Activated T-helper 9 cell treated with anti-CD3 and anti-CD28 coated beads, Interleukin-2, amount 50 U/mL, for 16 hours (primary cell): ENCODE data around the gene SNRNP35.
"Not testable (repeated sequence)": the region's sequence is repeated elsewhere in the genome, so short reads cannot be mapped to it uniquely, and the experiment has no call there.

ENCODE experiments used
- DNase-seq: peaks from one replicate; pipeline ENCODE4 v3.0.0-alpha.2; 2020; ENCODE audit warnings: low read depth

The SNRNP35 gene

GRCh38 chr12:123457980-123458779 is at the start of gene SNRNP35:
Gene SNRNP35 (plus strand): TSS chr12:123458139. CDS start chr12:123465541, 7,402 bp downstream.
- peak; percentile 78 for DNase-seq

DNA sequence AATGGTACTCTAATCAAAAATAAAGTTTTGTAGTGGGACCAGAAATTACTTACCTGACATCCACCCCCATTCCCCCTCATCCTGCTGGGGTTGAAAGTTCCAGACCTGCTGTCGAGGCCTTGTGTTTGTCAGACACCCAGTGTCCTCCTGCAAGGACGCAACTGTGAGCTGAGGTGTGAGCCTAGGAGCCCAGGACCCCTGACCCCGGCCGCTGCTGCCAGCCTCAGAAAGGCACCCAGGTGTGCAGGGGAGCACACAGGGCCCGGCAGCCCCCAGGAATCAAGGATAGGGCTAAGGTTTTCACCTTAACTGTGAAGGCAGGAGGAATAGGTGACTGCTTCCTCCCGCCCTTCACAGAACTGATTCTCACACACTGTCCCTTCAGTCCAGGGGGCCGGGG is 49.3 kb upstream of the SNRNP35 start:
- DNase-seq: not testable (repeated sequence)

DNA sequence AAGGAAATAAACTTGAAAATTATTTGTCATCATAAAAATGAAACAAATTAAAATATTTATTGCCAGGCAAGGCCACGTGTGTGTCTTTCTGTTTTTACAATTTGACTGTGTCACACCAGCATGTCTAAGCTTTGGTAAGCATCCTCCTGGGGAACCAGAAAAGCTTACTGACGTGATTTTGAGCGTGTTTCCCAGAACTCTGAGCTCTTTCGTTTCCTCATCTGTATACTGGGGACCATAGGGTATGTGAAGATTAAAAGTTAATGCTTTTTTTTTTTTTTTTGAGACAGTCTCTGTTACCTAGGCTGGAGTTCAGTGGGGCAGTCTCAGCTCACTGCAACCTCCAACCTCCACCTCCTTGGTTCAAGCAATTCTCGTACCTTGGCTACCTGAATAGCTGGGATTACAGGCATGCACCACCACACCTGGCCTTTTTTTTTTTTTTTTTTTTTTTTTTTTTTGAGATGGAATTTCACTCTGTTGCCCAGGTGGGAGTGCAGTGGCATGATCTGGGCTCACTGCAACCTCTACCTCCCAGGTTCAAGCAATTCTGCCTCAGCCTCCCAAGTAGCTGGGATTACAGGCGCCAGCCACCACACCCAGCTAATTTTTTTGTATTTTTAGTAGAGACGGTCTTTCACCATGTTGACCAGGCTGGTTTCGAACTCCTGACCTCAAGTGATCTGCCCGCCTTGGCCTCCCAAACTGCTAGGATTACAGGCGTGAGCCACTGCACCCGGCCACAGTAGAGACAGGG is 48.5 kb upstream of the SNRNP35 start:
- DNase-seq: not testable (repeated sequence)

GRCh38 chr12:123410041-123410412 is 47.9 kb upstream of the SNRNP35 start:
- DNase-seq: no peak

- DNase-seq: no peak
Measured at GRCh38 chr12:123421314-123421713, 36.6 kb upstream of the SNRNP35 start.

DNA sequence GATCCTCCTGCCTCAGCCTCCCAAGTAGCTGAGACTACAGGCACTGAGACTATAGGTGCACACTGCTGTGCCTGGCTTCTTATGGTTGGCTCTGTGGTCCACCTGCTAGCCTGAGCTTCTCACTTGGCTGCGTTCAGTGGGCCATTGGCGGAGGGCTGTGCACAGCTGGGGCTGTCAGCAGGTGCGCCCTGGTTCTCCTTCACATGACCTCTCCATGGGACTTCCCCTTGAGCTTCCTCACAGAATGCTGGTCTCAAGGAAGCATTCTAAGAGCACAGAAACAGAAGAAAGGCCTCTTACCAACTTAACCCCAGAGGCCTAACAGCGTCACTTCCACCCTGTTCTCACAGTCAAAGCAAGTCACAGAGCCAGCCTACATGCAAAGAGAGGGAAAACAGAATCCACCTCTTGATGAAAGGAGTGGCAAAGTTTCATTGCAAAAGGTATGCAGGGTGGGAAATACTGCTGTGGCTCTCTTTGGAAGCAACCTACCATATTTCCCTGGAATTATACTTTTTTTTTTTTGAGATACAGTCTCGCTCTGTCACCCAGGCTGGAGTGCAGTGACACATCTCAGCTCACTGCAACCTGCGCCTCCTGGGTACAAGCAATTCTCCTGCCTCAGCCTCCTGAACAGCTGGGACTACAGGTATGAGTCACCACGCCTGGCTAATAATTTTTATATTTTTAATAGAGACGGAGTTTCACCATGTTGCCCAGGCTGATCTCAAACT is 30.7 kb upstream of the SNRNP35 start:
- DNase-seq: no peak

GRCh38 chr12:123428591-123428990 is 29.3 kb upstream of the SNRNP35 start:
- DNase-seq: no peak

DNA sequence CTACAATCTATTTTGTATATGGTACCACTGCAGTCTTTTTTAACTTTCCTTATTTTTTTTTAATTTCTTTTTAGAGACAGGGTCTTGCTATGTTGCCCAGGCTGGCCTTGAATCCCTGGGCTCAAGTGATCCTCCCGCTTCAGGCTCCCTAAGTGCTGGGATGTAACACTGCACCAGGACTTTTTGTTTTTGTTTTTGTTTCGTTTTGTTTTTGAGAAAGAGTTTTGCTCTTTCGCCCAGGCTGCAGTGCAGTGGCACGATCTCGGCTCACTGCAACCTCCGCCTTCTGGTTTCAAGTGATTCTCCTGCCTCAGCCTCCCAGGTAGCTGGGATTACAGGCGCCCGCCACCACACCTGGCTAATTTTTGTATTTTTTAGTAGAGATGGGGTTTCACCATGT is 28.8 kb upstream of the SNRNP35 start:
- DNase-seq: not testable (repeated sequence)

- peak; percentile 36 for DNase-seq
Measured at GRCh38 chr12:123431951-123432817, 25.8 kb upstream of the SNRNP35 start.

DNA sequence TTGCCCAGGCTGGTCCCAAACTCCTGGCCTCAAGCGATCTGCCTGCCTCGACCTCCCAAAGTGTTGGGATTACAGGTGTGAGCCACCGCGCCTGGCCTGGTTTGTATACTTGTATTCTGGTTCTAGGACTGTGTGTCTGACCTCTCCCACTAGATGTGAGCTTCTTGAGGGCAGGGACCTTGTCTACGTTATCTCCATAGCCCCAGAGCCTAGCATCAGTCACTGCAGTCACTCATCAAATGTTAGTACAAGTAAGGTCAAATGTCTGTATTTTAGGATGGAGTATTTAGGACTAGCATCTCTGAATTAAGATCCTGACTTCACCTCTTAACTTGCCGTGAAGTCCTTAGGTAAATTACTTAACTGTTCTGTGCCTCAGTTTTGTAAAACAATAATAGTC is 24.3 kb upstream of the SNRNP35 start:
- DNase-seq: no peak

DNA sequence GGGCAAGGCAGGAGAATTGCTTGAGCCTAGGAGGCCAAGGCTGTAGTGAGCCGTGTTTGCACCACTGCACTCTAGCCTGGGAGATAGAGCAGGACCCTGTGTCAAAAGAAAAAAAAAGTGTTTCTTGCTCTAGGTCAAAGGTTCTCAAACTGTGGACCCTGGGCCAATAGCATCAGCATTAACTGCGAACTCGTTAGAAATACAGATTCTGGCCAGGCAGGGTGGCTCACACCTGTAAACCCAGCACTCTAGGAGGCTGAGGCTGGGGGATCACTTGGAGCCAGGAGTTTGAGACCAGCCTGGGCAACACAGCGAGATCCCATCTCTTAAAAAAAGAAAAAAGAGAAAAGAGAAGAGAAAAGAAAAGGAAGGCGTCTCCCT is 22.3 kb upstream of the SNRNP35 start:
- no peak for DNase-seq

GRCh38 chr12:123436017-123436964 is 21.6 kb upstream of the SNRNP35 start, which contains the start of gene RILPL2:
Gene RILPL2 (minus strand): TSS chr12:123436684. CDS start chr12:123436420, 264 bp downstream.
- DNase-seq: peak; percentile 89

GRCh38 chr12:123441523-123442164 is 16.3 kb upstream of the SNRNP35 start:
- DNase-seq: no peak

GRCh38 chr12:123442774-123443173 is 15.2 kb upstream of the SNRNP35 start:
- DNase-seq: no peak

DNA sequence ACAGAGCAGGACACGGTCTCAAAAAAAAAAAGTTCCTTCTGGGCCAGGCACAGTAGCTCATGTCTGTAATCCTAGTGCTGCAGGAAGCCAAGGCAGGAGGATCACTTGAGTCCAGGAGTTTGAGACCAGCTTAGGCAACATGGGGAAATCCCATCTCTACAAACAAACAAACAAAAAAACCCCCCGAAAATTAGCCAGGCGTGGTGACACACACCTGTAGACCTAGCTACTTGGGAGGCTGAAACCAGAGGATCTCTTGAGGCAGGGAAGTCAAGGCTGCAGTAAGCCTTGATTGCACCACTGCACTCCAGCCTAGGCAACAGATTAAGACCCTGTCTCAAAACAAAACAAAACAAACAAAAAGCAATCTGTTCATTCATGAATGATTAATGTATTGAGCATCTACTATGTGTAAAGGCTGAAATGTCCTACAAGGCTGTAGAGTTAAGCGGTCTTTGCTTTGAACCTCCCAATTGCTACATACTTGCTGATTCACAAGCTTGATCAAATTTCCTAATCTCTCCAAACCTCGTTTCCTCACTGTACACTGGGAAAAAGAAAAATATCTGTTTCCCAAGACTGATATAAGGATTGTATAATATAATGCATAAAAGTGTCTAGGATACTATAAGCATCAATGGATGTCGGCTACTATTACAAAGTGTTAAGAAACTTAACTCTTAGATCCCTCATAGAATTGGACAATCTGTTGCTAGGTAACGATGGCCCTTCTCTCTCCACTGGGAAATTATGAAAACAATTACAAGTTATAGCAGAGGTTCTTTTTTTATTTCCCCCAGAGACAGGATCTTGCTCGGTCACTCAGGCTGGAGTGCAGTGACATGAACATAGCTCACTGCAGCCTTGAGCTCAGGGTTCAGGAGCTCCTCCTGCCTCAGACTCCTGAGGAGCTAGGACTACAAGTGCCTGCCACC is 13.6 kb upstream of the SNRNP35 start:
- DNase-seq: no peak

DNA sequence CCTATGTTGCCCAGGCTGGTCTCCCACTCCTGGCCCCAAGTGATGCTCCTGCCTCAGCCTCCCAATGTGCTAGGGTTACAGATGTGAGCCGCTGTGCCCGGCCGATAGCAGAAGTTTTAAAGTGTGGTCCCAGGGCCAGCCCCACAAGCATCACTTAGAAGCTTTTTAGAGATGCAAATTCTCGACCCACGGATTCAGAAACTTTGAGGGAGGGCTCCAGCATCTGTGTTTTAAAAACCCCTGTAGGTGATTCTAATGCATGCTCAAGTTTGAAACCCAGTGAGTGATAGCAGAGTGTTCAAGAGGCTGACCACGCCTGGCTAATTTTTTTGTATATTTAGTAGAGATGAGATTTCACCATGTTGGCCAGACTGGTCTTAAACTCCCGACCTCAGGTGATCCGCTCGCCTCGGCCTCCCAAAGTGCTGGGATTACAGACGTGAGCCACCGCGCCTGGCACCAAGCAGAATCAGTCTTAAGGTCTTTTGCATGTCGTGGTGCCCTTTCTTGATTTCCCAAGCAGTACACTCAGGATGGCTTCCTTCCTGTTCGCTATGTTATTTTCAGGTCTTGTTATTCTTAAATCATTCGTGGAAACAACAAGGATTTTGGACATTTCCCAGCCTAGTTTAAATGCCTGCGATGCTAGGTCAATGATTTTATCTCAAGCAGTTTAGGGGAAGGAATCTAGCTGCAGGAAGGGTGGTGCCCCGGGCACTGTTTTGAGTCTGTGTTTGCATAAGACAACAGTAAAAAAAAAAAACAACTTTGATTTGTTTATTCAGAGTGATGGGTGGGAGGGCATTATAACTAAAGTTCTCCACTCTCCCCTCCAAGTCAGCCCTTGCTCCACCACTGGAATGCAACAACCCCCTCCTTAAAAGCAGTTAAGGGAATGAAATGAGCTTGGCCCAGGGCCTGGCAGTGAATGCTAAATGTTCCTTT is 12.3 kb upstream of the SNRNP35 start:
- no peak for DNase-seq

GRCh38 chr12:123446333-123446713 is 11.6 kb upstream of the SNRNP35 start:
- DNase-seq: no peak
